ENCODE results near the gene UBE3C.

The UBE3C gene

GRCh38 chr7:157168571-157168970 is 29.8 kb downstream of the UBE3C start:
- in situ Hi-C loops (cut with MboI; ENCODE audit: low sequenced_read_pairs) = no loop called here

- in situ Hi-C loops (cut with MboI; ENCODE audit: low sequenced_read_pairs) = no loop called here
These were observed 38.0 kb downstream of the UBE3C start for GRCh38 chr7:157176771-157177170.

GRCh38 chr7:157177333-157177982 is 38.7 kb downstream of the UBE3C start:
- in situ Hi-C loops (cut with MboI; ENCODE audit: low sequenced_read_pairs) = no loop called here

GRCh38 chr7:157177983-157178381 is 39.3 kb downstream of the UBE3C start:
- in situ Hi-C loops (cut with MboI; ENCODE audit: low sequenced_read_pairs) = no loop called here

DNA sequence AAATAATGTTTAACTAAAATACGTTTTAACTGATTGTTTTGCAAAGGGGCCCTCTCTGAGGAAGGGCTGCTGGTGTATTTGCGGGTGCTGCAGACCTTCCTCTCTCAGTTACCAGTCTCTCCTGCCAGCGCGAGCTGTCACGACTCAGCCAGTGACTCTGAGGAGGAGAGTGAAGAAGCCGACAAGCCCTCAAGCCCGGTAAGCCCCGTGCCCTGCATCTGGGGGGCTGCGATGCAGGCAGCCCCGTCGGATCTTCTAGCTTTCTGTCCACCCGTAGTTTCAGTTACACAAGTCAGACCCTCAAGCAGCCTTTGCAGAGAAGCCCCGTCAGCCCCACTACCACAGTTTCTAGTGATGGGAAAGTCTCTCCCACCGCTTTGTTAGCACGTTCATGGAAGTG is 45.1 kb downstream of the UBE3C start:
- in situ Hi-C loops (cut with MboI; ENCODE audit: low sequenced_read_pairs) = no loop called here

DNA sequence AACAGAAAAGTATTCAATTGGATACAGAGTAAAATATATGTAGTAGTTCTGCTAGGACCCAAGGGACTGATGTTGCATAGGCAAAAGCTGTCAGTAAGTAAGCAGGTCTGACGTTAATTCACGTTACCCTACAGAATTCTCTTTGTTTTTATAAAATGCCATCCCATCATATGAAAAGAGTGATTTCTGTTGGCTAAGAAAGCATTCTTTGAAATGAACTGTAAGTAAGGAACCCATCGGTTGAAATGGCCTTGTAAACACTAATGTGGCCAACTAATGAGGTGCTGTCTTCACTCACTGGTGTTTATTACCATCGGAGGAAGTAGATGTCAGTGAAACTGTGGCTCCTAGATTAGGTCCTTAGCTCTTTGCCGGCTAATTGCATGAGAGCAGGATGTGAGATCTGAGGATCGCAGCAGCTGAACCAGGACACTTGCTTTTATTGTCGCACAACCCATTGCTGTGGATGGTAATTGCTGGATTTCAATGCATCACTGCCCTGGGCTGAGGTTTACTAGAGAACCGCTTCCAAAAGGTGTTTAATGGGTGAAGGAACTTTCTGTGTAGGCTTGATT is 49.5 kb downstream of the UBE3C start:
- in situ Hi-C loops (cut with MboI; ENCODE audit: low sequenced_read_pairs) = no loop called here

- in situ Hi-C loops (cut with MboI; ENCODE audit: low sequenced_read_pairs) = no loop called here
These were observed 50.7 kb downstream of the UBE3C start for GRCh38 chr7:157189405-157189804.

DNA sequence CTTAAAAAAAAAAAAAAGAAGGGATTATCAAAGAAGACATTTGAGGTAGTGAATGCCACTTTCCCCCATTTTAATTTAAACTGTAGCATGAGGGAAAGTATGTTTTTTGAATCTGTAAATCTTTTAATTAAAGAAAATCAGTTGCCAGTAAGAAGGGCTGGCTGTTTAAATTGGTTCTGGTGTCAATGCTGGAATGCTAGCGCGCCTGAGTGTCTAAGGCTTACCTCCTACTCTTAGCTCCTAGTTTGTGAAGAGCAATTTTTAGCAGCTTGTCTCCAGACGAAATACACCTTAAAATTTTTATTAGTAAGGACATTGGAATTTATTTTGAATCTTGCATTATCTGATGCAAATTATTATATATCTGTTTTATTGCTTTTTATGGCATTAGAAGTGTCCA is 54.1 kb downstream of the UBE3C start:
- in situ Hi-C loops (cut with MboI; ENCODE audit: low sequenced_read_pairs) = no loop called here

DNA sequence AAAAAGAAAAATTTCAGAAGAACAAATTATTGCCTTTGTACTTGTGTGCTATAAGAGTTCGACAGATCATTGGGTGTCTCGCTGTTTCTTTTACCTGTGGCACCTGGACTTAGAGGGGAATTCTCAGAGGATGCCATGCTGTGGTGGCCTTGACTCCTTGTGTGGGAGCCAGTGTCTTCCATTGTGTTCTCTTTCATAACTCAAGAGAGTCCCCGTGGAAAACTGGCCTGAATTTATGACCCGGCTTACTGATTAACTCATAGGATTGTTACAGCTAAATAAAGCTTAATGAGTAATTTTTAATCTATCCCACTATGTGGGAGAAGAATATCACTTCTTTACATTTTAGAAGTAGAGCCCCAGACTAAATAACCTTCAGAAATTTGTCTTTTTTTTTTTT is 54.5 kb downstream of the UBE3C start:
- in situ Hi-C loops (cut with MboI; ENCODE audit: low sequenced_read_pairs) = no loop called here

GRCh38 chr7:157194948-157195347 is 56.2 kb downstream of the UBE3C start:
- in situ Hi-C loops (cut with MboI; ENCODE audit: low sequenced_read_pairs) = no loop called here

GRCh38 chr7:157195868-157196267 is 57.1 kb downstream of the UBE3C start:
- in situ Hi-C loops (cut with MboI; ENCODE audit: low sequenced_read_pairs) = no loop called here

DNA sequence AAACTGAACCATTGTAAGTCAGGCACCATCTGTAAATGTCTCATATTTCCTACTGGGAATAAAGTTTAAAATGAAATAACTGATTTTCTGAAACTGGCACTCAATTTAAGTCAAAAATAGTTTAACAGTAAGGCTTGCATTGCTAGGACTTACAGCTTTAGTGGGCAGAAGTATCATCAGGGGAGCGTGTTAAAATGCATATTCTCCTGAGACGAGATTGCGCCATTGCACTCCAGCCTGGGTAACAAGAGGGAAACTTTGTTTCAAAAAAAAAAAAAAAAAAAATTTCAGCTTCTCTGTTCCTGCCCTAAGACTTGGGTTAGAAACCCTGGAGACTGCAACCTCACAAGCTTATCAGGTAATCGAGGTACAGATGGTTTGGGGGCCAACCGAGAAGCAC is 65.4 kb downstream of the UBE3C start:
- in situ Hi-C loops (cut with MboI; ENCODE audit: low sequenced_read_pairs) = no loop called here

DNA sequence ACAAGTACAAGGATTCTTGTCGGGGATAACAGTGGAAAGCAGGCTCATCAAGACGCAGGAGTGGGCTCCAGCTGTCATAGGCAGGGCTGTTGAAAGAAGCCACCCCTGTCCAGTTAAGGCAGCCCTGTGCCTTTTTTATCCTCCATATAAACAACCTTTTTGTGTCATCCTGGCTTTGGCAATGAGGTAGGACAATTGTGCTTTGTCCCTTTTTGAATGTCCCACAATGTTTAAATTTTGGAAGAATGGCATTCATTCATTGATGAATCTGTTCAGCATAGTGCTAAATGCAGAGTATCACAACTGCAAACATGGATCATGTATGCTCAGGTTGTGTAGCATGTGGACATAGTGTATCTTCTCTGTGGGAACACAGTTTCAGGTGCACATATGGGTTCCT is 66.7 kb downstream of the UBE3C start:
- in situ Hi-C loops (cut with MboI; ENCODE audit: low sequenced_read_pairs) = no loop called here

GRCh38 chr7:157208571-157209413 is 70.1 kb downstream of the UBE3C start:
- in situ Hi-C loops (cut with MboI; ENCODE audit: low sequenced_read_pairs) = no loop called here

GRCh38 chr7:157210682-157211081 is 72.0 kb downstream of the UBE3C start:
- in situ Hi-C loops (cut with MboI; ENCODE audit: low sequenced_read_pairs) = no loop called here

DNA sequence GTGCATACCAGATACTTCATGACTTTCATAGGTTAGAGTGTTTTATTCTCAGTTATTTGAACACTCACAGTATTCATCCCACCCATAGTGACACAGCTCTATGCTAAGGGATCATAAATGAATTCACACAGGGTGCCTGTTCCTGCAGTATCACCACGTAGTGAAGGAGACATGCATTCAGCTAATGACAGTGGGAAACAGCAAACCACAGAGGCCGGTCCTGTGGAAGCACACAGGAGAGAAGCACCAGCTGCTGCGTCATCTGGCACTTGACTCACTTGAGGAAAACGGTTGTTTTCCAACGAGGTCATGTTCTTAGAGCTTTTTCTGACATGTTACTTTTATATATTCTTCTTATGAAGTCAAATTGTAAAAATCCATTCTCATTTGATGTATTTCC is 73.0 kb downstream of the UBE3C start:
- in situ Hi-C loops (cut with MboI; ENCODE audit: low sequenced_read_pairs) = no loop called here

GRCh38 chr7:157219154-157219553 is 80.4 kb downstream of the UBE3C start:
- in situ Hi-C loops (cut with MboI; ENCODE audit: low sequenced_read_pairs) = no loop called here

DNA sequence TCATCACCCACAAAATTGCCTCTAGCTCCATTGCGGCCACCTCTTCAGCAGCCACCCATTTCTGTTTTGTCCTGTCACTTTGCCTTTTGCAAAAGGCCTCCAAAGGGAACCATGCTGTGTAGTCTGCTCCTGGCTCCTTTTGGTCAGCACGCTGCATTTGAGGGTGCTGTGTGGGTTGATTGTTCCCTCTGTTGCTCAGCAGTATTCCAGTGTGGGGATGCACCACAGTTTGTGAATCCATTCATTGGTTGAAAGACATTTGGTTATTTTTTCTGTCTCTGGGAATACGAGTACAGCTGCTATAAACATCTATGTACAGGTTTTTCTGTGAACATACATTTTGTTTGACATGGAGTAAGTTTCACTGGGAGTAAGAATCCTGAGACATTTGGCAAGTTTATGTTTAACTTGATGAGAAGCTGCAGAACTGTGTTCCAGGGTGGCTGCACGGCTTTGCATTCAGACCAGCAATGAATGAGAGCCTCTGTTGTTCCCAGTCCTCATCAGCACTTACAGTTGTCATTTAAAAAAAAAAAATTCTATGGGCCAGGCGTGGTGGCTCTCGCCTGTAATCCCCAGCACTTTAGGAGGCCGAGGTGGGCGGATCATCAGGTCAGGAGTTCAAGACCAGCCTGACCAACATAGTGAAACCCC is 82.3 kb downstream of the UBE3C start:
- in situ Hi-C loops (cut with MboI; ENCODE audit: low sequenced_read_pairs) = no loop called here

DNA sequence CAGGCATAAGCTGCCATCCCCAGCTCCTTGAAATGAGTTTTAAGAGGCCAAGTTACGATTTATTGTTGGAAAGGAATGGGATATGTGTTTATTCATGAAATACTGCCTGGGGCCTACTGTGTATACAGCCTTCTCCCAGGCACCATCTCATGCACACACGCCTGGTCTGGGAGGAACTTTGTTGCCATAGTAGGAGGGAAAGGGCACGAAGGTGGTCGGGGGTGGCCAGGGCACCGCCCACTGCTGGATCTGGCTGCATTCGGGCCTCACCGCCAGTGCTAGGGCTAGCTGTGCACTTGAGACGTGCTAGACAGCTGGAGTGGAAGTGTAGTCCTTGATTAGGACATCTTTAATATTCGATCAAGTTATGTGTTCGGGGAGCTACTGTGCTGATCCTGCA is 84.0 kb downstream of the UBE3C start:
- in situ Hi-C loops (cut with MboI; ENCODE audit: low sequenced_read_pairs) = no loop called here

DNA sequence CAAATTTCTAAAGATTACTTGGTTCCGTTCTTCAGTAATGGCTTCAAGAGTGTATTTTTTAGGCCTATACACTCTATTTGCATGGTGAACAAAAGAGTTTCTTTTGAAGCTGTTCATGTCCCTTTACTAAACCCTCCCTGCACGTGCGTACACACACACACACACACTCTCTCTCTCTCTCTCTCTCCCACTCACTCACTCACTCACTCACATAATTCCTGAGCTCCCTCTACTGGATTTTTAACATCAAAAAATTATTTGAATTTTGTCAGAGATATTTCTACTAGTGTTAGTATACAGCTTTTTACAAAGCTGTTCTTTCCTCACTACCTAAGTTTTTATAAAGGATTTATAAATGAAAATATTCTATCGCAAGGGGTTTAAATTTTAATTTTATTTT is 85.9 kb downstream of the UBE3C start:
- in situ Hi-C loops (cut with MboI; ENCODE audit: low sequenced_read_pairs) = no loop called here

DNA sequence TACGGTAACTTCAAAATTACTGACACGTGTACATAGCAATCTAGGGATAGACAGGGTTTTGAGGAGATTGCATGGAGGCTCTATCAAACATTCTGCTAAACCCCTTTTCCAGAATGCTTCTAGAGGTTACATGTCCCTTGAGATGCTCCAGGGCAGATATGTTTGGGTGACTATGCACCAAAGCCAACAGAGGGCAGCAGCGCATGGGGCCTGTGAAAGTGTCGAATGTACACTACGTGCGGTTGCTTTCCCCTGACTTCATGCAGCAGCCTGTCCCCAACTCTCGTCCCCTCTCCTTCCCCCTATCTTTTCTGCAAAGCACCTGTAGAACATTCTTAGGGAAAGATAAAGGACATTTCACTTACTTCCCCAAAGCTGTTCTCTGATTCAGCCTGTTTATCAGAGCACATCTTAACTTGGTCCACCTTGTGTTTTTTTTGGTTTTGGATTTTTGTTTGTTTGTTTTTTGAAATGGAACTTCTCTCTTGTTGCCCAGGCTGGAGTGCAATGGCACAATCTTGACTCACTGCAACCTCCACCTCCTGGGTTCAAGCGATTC is 90.2 kb downstream of the UBE3C start:
- in situ Hi-C loops (cut with MboI; ENCODE audit: low sequenced_read_pairs) = no loop called here

Data from HL-60/S4 treated with retinoic acid at 250 ng/mL for 4 days and 3 days (cell line).